Right ventricle myocardium superior (tissue), 1 donor: ENCODE results near the gene HRC. TPM values are rescaled to one million over a fixed set of nuclear protein-coding genes. Genes with fewer than 3 reads are reported as not detected.

Experiments
- ATAC-seq: fragments of 200-7000 bp; cut with Tn5 transposase; one replicate; pipeline ENCODE4 v1.9.1; 2020; ENCODE audit warnings: mild to moderate bottlenecking; ENCODE audit not compliant: poor library complexity
- DNase-seq: peaks from one replicate; pipeline ENCODE4 v3.0.0-alpha.2; 2020
- intact Hi-C: fragments of 100-400 bp; cut with DNase I; formaldehyde crosslinking; loops from one replicate; pipeline ENCODE4 v1.11.2; 2022
- total RNA-seq: library from RNA; stranded (reverse); fragmentation: NEBNext Ultra II Directional; extraction: Animal tissue kit (Norgen Biotek cat#: 25700); gene quantifications from one replicate; pipeline ENCODE4 v1.2.1, GENCODE V29; 2021
- donor health status: DM: no; HTN: yes; CAD: no; lungs with severe emphysema.

HRC gene
- total RNA-seq, 1 donor from 2014 or later: 878 TPM

- DNase-seq (no peak), ATAC-seq (no peak)
- intact Hi-C loops: no loop called here
Observed at GRCh38 chr19:49104229-49104864, 50.8 kb downstream of the HRC start.

DNA sequence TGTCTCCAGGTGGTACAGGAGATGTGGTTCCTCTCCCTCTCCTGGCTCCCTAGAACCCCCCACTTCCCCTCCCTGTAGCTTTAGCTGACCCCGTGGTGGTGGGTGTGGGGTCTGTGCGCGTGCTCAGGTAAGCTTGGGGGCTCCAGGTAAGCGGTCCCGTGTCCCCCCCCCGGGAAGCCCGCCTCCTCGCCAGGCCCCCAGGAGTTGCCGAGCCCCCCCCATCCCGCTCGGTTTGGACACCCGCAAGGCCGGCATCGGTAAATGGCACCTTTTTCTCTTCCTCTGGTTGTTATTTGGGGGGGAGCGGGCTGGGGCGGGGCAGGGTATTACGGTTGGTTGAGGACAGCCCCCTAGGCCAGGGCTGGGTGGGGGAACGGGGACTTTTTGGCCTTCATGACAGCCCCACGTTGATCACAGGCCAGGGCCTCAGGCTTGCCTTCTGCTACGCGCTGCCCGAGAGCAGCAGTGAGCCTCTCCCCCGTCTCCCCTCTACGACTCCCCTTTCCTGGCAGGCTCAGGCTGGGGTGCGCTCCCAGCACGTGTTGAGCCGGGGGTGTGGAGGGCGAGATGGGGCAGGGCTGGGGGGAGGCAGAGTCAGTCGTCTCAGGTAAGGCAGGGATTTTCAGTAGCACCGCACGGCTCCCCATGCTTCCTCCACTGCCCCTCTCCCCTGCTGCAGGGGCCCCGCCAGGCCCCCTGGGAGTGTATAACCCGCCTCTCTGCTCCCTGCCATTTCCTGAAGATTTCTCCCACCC is 51.7 kb downstream of the HRC start:
- DNase-seq: no peak
- intact Hi-C loops: no loop called here
- ATAC-seq: no peak

DNA sequence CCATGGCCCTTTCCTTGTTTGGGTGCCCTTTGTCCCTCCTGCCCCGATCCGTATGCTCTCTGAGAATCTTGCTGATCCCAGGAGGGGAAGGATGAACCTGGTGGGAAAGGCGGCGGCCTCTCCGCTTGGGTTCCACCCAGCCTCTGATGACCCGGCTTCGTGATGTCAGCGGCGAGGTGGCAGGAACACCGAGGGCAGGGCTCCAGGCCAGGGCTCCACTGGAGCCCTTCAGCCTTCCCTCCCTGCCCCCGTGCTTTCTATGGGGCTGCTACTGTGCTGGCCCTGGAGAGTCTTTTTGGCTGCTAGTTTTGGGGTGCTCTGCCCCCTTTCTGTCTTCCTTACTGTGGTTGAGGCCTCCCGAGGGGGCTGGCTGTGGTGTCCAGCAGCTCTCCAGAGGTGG is 52.9 kb downstream of the HRC start:
- ATAC-seq: no peak
- DNase-seq: no peak
- intact Hi-C loops: no loop called here

Other genes with a start within 250 kb of the HRC start
- gene DHDH, start 221.7 kb downstream of the HRC start, total RNA-seq: not detected
- gene BAX, start 200.5 kb downstream of the HRC start, total RNA-seq: 21.5 TPM
- 748 TPM for gene FTL, start 190.1 kb downstream of the HRC start, total RNA-seq
- gene GYS1, start 162.1 kb downstream of the HRC start, total RNA-seq: 100 TPM
- 41.7 TPM for gene RUVBL2, start 161.5 kb downstream of the HRC start, total RNA-seq
- gene LHB, start 138.3 kb downstream of the HRC start, total RNA-seq: not detected
- not detected for gene CGB3, start 131.1 kb downstream of the HRC start, total RNA-seq
- gene CGB2, start 123.5 kb downstream of the HRC start, total RNA-seq: not detected
- not detected for gene CGB1, start 118.5 kb downstream of the HRC start, total RNA-seq
- not detected for gene CGB5, start 111.5 kb downstream of the HRC start, total RNA-seq
- gene CGB8, start 106.3 kb downstream of the HRC start, total RNA-seq: not detected
- gene CGB7, start 97.6 kb downstream of the HRC start, total RNA-seq: not detected
- 0.48 TPM for gene NTF4, start 90.6 kb downstream of the HRC start, total RNA-seq
- gene KCNA7, start 82.7 kb downstream of the HRC start, total RNA-seq: 0.86 TPM
- 105 TPM for gene SNRNP70, start 69.9 kb downstream of the HRC start, total RNA-seq
- gene LIN7B, start 41.0 kb downstream of the HRC start, total RNA-seq: 21.3 TPM
- gene C19orf73, start 36.3 kb downstream of the HRC start, total RNA-seq: 1.3 TPM
- gene PPFIA3, start 35.9 kb downstream of the HRC start, total RNA-seq: 5.0 TPM
- 24.8 TPM for gene TRPM4, start 2.4 kb upstream of the HRC start, total RNA-seq
- 1.5 TPM for gene SLC6A16, start 169.8 kb upstream of the HRC start, total RNA-seq
- 4.0 TPM for gene CD37, start 180.0 kb upstream of the HRC start, total RNA-seq
- gene TEAD2, start 207.0 kb upstream of the HRC start, total RNA-seq: 57.9 TPM
- gene DKKL1, start 208.5 kb upstream of the HRC start, total RNA-seq: not detected
- gene KASH5, start 232.9 kb upstream of the HRC start, total RNA-seq: not detected